ENCODE results near the gene MRPS2. TPM values are rescaled to one million over a fixed set of nuclear protein-coding genes. Genes with fewer than 3 reads are reported as not detected.

Gene MRPS2
- total RNA-seq, 4 donors from 2014 or later, result 51.5 to 61.7 (median 55.1) TPM

- DNase-seq (ENCODE audit: low spot score in 2 of 2), result peak in 1 of 2 donors; percentile 41
- TF ChIP-seq POLR2A (IDR thresholded peaks at IDR 0.05), result no peak
- no peak for TF ChIP-seq EP300 (IDR thresholded peaks at IDR 0.05)
- no peak for TF ChIP-seq POLR2AphosphoS5 (IDR thresholded peaks at IDR 0.05)
- no peak for TF ChIP-seq CTCF (IDR thresholded peaks at IDR 0.05)
- H3K27me3 ChIP-seq, result no peaks in the 10 kb centered on the region
- H3K4me3 ChIP-seq, result no peak overlapping the region
- H3K27ac ChIP-seq, result no peak overlapping the region
- WGBS, result 89% methylated on average over 30 of the region's 30 CpGs
- peaks cover 8% of the 10 kb centered on the region for H3K4me1 ChIP-seq
- no peaks in the 10 kb centered on the region for H3K9me3 ChIP-seq
- no peaks in the 10 kb centered on the region for H3K36me3 ChIP-seq
These were observed 5.5 kb upstream of the MRPS2 start for GRCh38 chr9:135494791-135495559.

- peak in 1 of 2 donors; percentile 55 for DNase-seq (ENCODE audit: low spot score in 2 of 2)
- Histone ChIP-seq H3K27me3 (no peaks in the 10 kb centered on the region), H3K36me3 (peaks cover 8% of the 10 kb centered on the region), H3K4me3 (no peak overlapping the region), H3K9me3 (no peaks in the 10 kb centered on the region), H3K27ac (no peak overlapping the region), H3K4me1 (peaks cover 32% of the 10 kb centered on the region)
- TF ChIP-seq EP300 (IDR thresholded peaks at IDR 0.05) (no peak), POLR2AphosphoS5 (IDR thresholded peaks at IDR 0.05) (no peak), POLR2A (IDR thresholded peaks at IDR 0.05) (no peak), CTCF (IDR thresholded peaks at IDR 0.05) (no peak)
- 85% methylated on average over 13 of the region's 15 CpGs for whole genome bisulfite sequencing
These were observed 1.9 kb upstream of the MRPS2 start for GRCh38 chr9:135498381-135499126.

GRCh38 chr9:135499326-135500070 lies 984 bp upstream of the MRPS2 start:
- Histone ChIP-seq H3K36me3 (peaks cover 17% of the 10 kb centered on the region), H3K27me3 (no peaks in the 10 kb centered on the region), H3K9me3 (no peaks in the 10 kb centered on the region), H3K4me1 (peaks cover 32% of the 10 kb centered on the region), H3K27ac (peak overlapping the region; percentile 46), H3K4me3 (peak overlapping the region; percentile 63)
- DNase-seq (ENCODE audit: low spot score in 2 of 2), result peak; percentile 97 to 98
- under 1% methylated on average over 32 of the region's 58 CpGs for WGBS
- TF ChIP-seq EP300 (IDR thresholded peaks at IDR 0.05) (no peak), POLR2A (IDR thresholded peaks at IDR 0.05) (no peak), CTCF (IDR thresholded peaks at IDR 0.05) (no peak), POLR2AphosphoS5 (IDR thresholded peaks at IDR 0.05) (no peak)

GRCh38 chr9:135500071-135500524 lies 384 bp upstream of the MRPS2 start:
- H3K4me1 ChIP-seq, result peaks cover 32% of the 10 kb centered on the region
- TF ChIP-seq CTCF (IDR thresholded peaks at IDR 0.05) (no peak), POLR2AphosphoS5 (IDR thresholded peaks at IDR 0.05) (no peak), POLR2A (IDR thresholded peaks at IDR 0.05) (no peak), EP300 (IDR thresholded peaks at IDR 0.05) (no peak)
- peaks cover 21% of the 10 kb centered on the region for H3K36me3 ChIP-seq
- no peaks in the 10 kb centered on the region for H3K9me3 ChIP-seq
- H3K4me3 ChIP-seq, result peak overlapping the region; percentile 63
- H3K27ac ChIP-seq, result peak overlapping the region; percentile 46
- DNase-seq (ENCODE audit: low spot score in 2 of 2), result no peak
- WGBS, result 0% methylated on average over 14 of the region's 29 CpGs
- H3K27me3 ChIP-seq, result no peaks in the 10 kb centered on the region

All from suprapubic skin (tissue), 4 donors.